ENCODE results near the gene LONP1. TPM values are rescaled to one million over a fixed set of nuclear protein-coding genes. Genes with fewer than 3 reads are reported as not detected.
"Not testable (repeated sequence)": the region's sequence is repeated elsewhere in the genome, so short reads cannot be mapped to it uniquely, and the experiment has no call there.

Gene LONP1
- total and polyA plus RNA-seq, 7 donors = 58.6 to 127 (median 76.8) TPM

- 90 to 94% (median 91%) methylated on average over 35 of the region's 35 CpGs for WGBS, 3 donors
- H3K27me3 ChIP-seq (ENCODE audit: insufficient read depth in 3 of 3, low read length in 2 of 3) = no peaks in the 10 kb centered on the region
- H3K4me1 ChIP-seq = no peaks in the 10 kb centered on the region
- H3K4me3 ChIP-seq = no peak overlapping the region
- no peaks in the 10 kb centered on the region for H3K9me3 ChIP-seq
- no peak overlapping the region for H3K27ac ChIP-seq
- ATAC-seq = peak in 1 of 4 donors; percentile 1
- H3K36me3 ChIP-seq (ENCODE audit: insufficient read depth in 1 of 2, low read depth in 1 of 2) = peaks cover 11 to 94% of the 10 kb centered on the region in 2 donors
- DNase-seq = no peak
- TF ChIP-seq, protein P1, sequence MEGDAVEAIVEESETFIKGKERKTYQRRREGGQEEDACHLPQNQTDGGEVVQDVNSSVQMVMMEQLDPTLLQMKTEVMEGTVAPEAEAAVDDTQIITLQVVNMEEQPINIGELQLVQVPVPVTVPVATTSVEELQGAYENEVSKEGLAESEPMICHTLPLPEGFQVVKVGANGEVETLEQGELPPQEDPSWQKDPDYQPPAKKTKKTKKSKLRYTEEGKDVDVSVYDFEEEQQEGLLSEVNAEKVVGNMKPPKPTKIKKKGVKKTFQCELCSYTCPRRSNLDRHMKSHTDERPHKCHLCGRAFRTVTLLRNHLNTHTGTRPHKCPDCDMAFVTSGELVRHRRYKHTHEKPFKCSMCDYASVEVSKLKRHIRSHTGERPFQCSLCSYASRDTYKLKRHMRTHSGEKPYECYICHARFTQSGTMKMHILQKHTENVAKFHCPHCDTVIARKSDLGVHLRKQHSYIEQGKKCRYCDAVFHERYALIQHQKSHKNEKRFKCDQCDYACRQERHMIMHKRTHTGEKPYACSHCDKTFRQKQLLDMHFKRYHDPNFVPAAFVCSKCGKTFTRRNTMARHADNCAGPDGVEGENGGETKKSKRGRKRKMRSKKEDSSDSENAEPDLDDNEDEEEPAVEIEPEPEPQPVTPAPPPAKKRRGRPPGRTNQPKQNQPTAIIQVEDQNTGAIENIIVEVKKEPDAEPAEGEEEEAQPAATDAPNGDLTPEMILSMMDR (IDR thresholded peaks at IDR 0.05) = no peak
- intact Hi-C loops (cut with DNase I) = no loop called here
Measured at GRCh38 chr19:5706876-5707573, 12.9 kb downstream of the LONP1 start.

DNA sequence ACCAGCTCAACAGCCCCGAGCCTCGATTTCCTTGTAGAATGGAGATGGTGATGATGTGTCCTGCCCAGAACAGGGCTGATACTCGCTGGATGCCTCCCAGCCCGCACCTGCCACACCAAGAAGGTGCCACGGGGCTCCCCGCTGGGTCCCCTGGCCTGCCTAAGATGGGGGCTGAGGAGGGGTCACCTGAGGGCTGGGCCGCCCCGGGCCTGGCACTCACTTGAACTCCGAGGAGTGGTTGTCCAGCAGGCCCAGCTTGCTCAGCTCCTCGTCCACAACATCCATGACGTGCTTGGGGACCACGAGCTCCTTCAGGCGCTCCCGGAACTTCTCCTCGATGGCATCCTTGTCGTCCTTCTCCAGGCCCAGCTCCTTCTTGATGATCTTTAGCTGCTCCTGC, 14.4 kb downstream of the LONP1 start:
- no peaks in the 10 kb centered on the region for H3K27me3 ChIP-seq (ENCODE audit: insufficient read depth in 3 of 3, low read length in 2 of 3)
- 79 to 90% (median 82%) methylated on average over 16 of the region's 16 CpGs for WGBS, 3 donors
- intact Hi-C loops (cut with DNase I) = no loop called here

GRCh38 chr19:5703819-5704818, 15.8 kb downstream of the LONP1 start:
- TF ChIP-seq, protein P1 (IDR thresholded peaks at IDR 0.05) = no peak
- Histone ChIP-seq H3K27ac (no peak overlapping the region), H3K4me3 (no peak overlapping the region), H3K9me3 (no peaks in the 10 kb centered on the region), H3K4me1 (no peaks in the 10 kb centered on the region), H3K27me3 (ENCODE audit: insufficient read depth in 3 of 3, low read length in 2 of 3) (no peaks in the 10 kb centered on the region), H3K36me3 (ENCODE audit: insufficient read depth in 1 of 2, low read depth in 1 of 2) (peaks cover 11 to 87% of the 10 kb centered on the region in 2 donors)
- WGBS, 3 donors = 92 to 94% (median 93%) methylated on average over 36 to 40 of the region's 40 CpGs
- DNase-seq = peak in 1 of 2 donors; percentile 48
- intact Hi-C loops (cut with DNase I) = no loop called here
- peak in 1 of 4 donors; percentile 16 for ATAC-seq

More for the DNA sequence above, 14.4 kb downstream of the LONP1 start:
- ATAC-seq = peak in 2 of 4 donors; percentile 16 to 23
- Histone ChIP-seq H3K36me3 (ENCODE audit: insufficient read depth in 1 of 2, low read depth in 1 of 2) (peaks cover 11 to 87% of the 10 kb centered on the region in 2 donors), H3K4me1 (no peaks in the 10 kb centered on the region), H3K4me3 (no peak overlapping the region), H3K27ac (no peak overlapping the region), H3K9me3 (no peaks in the 10 kb centered on the region)
- no peak for DNase-seq
- TF ChIP-seq, protein P1 (IDR thresholded peaks at IDR 0.05) = no peak

DNA sequence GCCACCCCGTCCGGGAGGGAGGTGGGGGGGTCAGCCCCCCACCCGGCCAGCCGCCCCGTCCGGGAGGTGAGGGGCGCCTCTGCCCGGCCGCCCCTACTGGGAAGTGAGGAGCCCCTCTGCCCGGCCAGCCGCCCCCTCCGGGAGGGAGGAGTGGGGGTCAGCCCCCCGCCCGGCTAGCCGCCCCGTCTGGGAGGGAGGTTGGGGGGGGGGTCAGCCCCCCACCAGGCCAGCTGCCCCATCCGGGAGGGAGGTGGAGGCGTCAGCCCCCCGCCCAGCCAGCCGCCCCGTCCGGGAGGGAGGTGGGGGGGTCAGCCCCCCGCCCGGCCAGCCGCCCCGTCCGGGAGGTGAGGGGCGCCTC, 17.9 kb downstream of the LONP1 start:
- ATAC-seq; H3K27me3 ChIP-seq (ENCODE audit: insufficient read depth in 3 of 3, low read length in 2 of 3); DNase-seq; H3K9me3 ChIP-seq; H3K4me3 ChIP-seq; H3K27ac ChIP-seq; intact Hi-C loops (cut with DNase I); H3K4me1 ChIP-seq: not testable (repeated sequence)
- 91 to 93% methylated on average over 3 to 17 of the region's 28 CpGs; no CpG with 5 or more reads in 1 of the 3 donors for WGBS, 3 donors
- peaks cover 8 to 80% of the 10 kb centered on the region in 2 donors for H3K36me3 ChIP-seq (ENCODE audit: insufficient read depth in 1 of 2, low read depth in 1 of 2)

Measured in psoas muscle (tissue), 8 donors.